GM21367 (cell line): ENCODE measurements around the gene RBL1.
A peak's percentile ranks its signal among the peaks of the same experiment; 100 is the strongest.

Source experiments
- ATAC-seq: cut with Tn5 transposase; IDR thresholded peaks from one replicate; pipeline ENCODE4 v1.9.1; 2021; ENCODE audit not compliant: unreplicated experiment

The RBL1 gene

DNA sequence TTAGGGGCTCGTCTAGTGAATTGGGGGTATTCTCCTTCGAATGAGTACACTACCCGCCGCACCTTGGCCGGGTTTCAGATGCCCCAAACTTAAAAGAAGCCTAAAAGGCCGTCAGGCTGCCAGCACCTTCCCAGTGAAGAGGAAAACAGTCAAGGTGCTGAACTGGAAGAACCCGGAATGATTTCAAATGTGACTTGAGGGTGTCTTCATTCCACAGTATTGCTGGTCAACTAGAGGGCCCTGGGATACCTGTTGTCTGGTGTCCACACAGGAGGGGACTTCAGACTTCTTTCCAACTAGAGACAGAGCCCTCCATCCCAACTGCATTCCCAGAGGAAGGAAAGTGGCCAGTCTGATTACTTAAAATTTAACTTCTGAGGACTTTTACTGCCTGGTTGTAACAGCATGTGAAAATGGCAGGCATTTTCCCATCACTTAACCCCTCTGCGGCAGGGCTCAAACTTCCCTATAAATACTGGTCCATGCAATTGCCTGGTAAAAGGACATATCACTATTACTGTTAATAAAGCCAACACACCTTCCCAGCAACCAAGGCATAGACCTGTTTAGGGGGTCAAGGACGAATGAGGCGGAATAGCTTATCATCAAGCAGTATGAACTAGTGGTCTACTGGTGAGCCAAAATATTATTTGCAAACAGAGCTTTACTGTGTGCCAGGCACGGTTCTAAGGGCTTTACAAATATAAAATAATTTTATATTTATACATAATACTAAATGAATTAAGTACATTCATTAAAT, 143.6 kb downstream of the RBL1 start:
- ATAC-seq = no peak

DNA sequence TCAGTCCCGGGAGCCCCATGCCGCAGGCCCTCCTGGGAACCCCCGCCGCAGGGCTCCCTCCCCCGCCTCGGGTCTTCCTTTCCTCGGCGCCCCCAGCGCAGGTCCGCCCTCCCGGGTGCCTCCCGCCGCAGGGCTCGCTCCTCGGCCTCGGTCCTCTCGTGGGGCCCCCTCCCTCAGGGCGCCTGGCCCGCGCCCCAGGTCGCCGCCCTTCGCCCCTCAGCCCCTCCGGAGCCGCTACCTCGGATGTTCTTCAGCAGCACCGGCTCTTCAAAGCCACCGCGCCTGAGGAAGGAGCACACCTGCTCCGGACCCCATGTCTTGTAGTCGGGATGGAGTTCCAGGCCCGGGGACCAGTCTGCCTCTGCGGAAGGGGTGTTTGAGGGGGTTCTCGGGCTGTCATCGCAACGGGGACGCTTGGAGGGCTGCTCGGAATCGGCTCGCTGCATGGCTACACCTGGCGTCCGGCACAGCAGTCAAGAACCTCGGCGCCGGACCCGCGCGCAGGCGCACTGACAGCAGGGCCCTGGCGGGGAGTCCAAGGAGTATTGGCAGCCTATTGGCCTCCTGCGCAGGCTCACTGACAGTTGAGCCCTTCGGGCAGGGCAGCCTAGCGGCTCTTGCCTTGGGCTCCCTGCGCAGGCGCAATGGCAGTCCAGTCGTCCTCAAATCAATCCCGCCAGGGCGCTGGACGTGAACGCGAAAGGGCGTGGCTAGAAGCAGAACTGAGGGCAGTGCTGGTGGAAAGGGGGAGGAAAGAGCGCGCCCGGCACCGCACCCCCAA, 144.4 kb downstream of the RBL1 start, which contains the start of gene SAMHD1:
Gene SAMHD1, minus strand, starts transcription at position 511 of the 781 bp plus-strand sequence. Its CDS starts 65 bp downstream, at position 446.
- ATAC-seq = peak; percentile 74

DNA sequence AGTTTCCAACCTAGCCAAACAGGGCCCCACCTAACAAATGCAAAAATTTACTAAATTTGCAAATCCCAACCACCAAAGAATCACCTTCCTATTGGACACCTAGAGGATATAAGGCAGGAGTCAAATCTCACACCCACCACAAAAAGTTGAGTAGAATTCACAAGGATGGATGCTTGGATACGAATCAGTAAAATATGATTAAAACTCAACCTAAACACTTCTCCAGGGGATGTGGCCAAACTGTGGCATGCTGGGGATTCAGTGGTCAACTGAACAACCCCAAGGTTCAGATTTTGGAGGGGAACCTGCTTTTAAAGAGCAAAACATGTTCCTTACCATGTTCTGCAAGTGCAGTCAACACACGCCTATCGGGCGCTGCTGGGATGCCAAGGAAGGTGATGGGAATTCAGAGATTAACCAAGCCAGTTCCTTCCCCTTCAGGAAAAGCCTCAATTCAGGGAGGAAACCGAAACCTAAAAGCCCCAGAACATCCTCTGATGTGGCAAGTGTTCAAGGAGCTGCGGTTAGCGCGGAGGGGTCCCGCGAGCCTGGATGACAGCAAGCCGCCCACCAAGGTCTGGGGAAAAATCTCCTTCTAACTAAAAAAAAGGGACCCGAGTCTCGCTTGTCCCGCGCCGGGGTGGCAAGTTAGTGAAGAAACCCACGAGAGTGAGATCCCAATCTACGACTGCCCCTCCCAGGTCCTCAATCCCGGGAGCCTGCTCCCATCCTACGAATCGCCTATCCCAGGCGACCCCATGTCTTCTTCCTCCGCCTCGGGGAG, 145.2 kb downstream of the RBL1 start:
- ATAC-seq = peak; percentile 16
